GM21825 (cell line): ENCODE results near the gene CFL1.

ENCODE experiments used
- ATAC-seq: cut with Tn5 transposase; IDR thresholded peaks from one replicate; pipeline ENCODE4 v1.9.1; 2021; ENCODE audit warnings: mild to moderate bottlenecking, moderate library complexity; ENCODE audit not compliant: unreplicated experiment

The CFL1 gene

GRCh38 chr11:65870706-65871681 is 13.0 kb upstream of the CFL1 start:
- no peak for ATAC-seq

- ATAC-seq, result no peak
Measured at GRCh38 chr11:65870307-65870658, 12.3 kb upstream of the CFL1 start.

- ATAC-seq, result no peak
Measured at GRCh38 chr11:65869643-65870306, 11.8 kb upstream of the CFL1 start.

- ATAC-seq, result no peak
Measured at GRCh38 chr11:65868907-65869306, 10.9 kb upstream of the CFL1 start.

- no peak for ATAC-seq
Measured at GRCh38 chr11:65868076-65868667, 10.2 kb upstream of the CFL1 start.

GRCh38 chr11:65867284-65868071 is 9.5 kb upstream of the CFL1 start:
- no peak for ATAC-seq

GRCh38 chr11:65866509-65867283 is 8.7 kb upstream of the CFL1 start:
- ATAC-seq, result no peak

GRCh38 chr11:65865550-65866172 is 7.7 kb upstream of the CFL1 start:
- ATAC-seq, result no peak

- ATAC-seq, result no peak
Measured at GRCh38 chr11:65864706-65865471, 6.9 kb upstream of the CFL1 start.

- ATAC-seq, result no peak
Measured at GRCh38 chr11:65863889-65864705, 6.1 kb upstream of the CFL1 start.

- ATAC-seq, result no peak
Measured at GRCh38 chr11:65862941-65863888, 5.2 kb upstream of the CFL1 start.

GRCh38 chr11:65862191-65862735 is 4.3 kb upstream of the CFL1 start:
- ATAC-seq, result no peak

GRCh38 chr11:65861533-65862183 is 3.7 kb upstream of the CFL1 start:
- ATAC-seq, result no peak

- ATAC-seq, result no peak
Measured at GRCh38 chr11:65861165-65861505, 3.2 kb upstream of the CFL1 start.

- ATAC-seq, result peak; percentile 28
Measured at GRCh38 chr11:65860278-65861164, 2.5 kb upstream of the CFL1 start, which contains the start of gene MUS81. TSS of gene MUS81 (plus strand) at chr11:65860433. CDS start at chr11:65860754, 321 bp downstream.
